GM21717 (cell line): Measurements from ENCODE around the gene CAMTA1.

Source experiments
- ATAC-seq: cut with Tn5 transposase; IDR thresholded peaks from one replicate; pipeline ENCODE4 v1.9.1; 2021; ENCODE audit warnings: mild to moderate bottlenecking, moderate library complexity; ENCODE audit not compliant: unreplicated experiment

Gene CAMTA1

GRCh38 chr1:7511381-7511780, 726.1 kb downstream of the CAMTA1 start:
- ATAC-seq = no peak

- ATAC-seq = no peak
Measured at GRCh38 chr1:7513081-7513480, 727.8 kb downstream of the CAMTA1 start.

GRCh38 chr1:7515175-7515574, 729.9 kb downstream of the CAMTA1 start:
- no peak for ATAC-seq

GRCh38 chr1:7515904-7516303, 730.6 kb downstream of the CAMTA1 start:
- ATAC-seq = no peak

GRCh38 chr1:7516341-7516740, 731.1 kb downstream of the CAMTA1 start:
- ATAC-seq = no peak

- ATAC-seq = no peak
Measured at GRCh38 chr1:7516929-7517328, 731.7 kb downstream of the CAMTA1 start.

- no peak for ATAC-seq
Measured at GRCh38 chr1:7517611-7518330, 732.5 kb downstream of the CAMTA1 start.

- no peak for ATAC-seq
Measured at GRCh38 chr1:7518411-7518810, 733.2 kb downstream of the CAMTA1 start.

GRCh38 chr1:7519181-7519860, 734.1 kb downstream of the CAMTA1 start:
- ATAC-seq = no peak

GRCh38 chr1:7519861-7520395, 734.7 kb downstream of the CAMTA1 start:
- no peak for ATAC-seq

- ATAC-seq = no peak
Measured at GRCh38 chr1:7520496-7520895, 735.2 kb downstream of the CAMTA1 start.

GRCh38 chr1:7524341-7525337, 739.4 kb downstream of the CAMTA1 start:
- no peak for ATAC-seq

- no peak for ATAC-seq
Measured at GRCh38 chr1:7525338-7526063, 740.2 kb downstream of the CAMTA1 start.

- no peak for ATAC-seq
Measured at GRCh38 chr1:7526196-7526866, 741.1 kb downstream of the CAMTA1 start.

GRCh38 chr1:7526867-7527732, 741.8 kb downstream of the CAMTA1 start:
- no peak for ATAC-seq

- ATAC-seq = no peak
Measured at GRCh38 chr1:7527733-7528045, 742.4 kb downstream of the CAMTA1 start.

- ATAC-seq = no peak
Measured at GRCh38 chr1:7528386-7529198, 743.3 kb downstream of the CAMTA1 start.

- no peak for ATAC-seq
Measured at GRCh38 chr1:7529917-7530316, 744.7 kb downstream of the CAMTA1 start.
